ENCODE measurements around the gene DAPK2.
"Not testable (repeated sequence)": the region's sequence is repeated elsewhere in the genome, so short reads cannot be mapped to it uniquely, and the experiment has no call there.

The DAPK2 gene

GRCh38 chr15:64046421-64047153 is at the start of gene DAPK2:
TSS of gene DAPK2 (minus strand) at chr15:64046485. CDS start at chr15:64040261, 6,224 bp downstream.
- DNase-seq = peak in 1 of 2 experiments; percentile 24

- no peak for DNase-seq
These were observed 49.1 kb upstream of the DAPK2 start for GRCh38 chr15:64095431-64095794.

GRCh38 chr15:64093627-64094417 is 47.5 kb upstream of the DAPK2 start, which contains the start of gene CIAO2A:
TSS of gene CIAO2A (minus strand) at chr15:64093838. CDS start at chr15:64093768, 70 bp downstream.
- DNase-seq = peak; percentile 99

GRCh38 chr15:64092864-64093626 is 46.8 kb upstream of the DAPK2 start:
- DNase-seq = peak; percentile 34 to 50

GRCh38 chr15:64092075-64092820 is 46.0 kb upstream of the DAPK2 start:
- no peak for DNase-seq

GRCh38 chr15:64090527-64090926 is 44.2 kb upstream of the DAPK2 start:
- DNase-seq = no peak

- no peak for DNase-seq
These were observed 43.4 kb upstream of the DAPK2 start for GRCh38 chr15:64089543-64090280.

GRCh38 chr15:64082757-64083156 is 36.5 kb upstream of the DAPK2 start:
- no peak for DNase-seq

- DNase-seq = not testable (repeated sequence)
These were observed 27.2 kb upstream of the DAPK2 start for GRCh38 chr15:64073496-64073895.

- no peak for DNase-seq
These were observed 26.5 kb upstream of the DAPK2 start for GRCh38 chr15:64072812-64073211.

- DNase-seq = no peak
These were observed 25.9 kb upstream of the DAPK2 start for GRCh38 chr15:64071931-64072765.

- DNase-seq = no peak
These were observed 24.9 kb upstream of the DAPK2 start for GRCh38 chr15:64070965-64071851.

GRCh38 chr15:64070106-64070505 is 23.8 kb upstream of the DAPK2 start:
- no peak for DNase-seq

GRCh38 chr15:64068133-64068532 is 21.8 kb upstream of the DAPK2 start:
- no peak for DNase-seq

GRCh38 chr15:64067564-64068030 is 21.3 kb upstream of the DAPK2 start:
- DNase-seq = peak; percentile 42 to 54

- DNase-seq = no peak
These were observed 20.2 kb upstream of the DAPK2 start for GRCh38 chr15:64066451-64066850.

- DNase-seq = no peak
These were observed 14.4 kb upstream of the DAPK2 start for GRCh38 chr15:64060716-64061115.

GRCh38 chr15:64059104-64059503 is 12.8 kb upstream of the DAPK2 start:
- DNase-seq = not testable (repeated sequence)

- no peak for DNase-seq
These were observed 12.0 kb upstream of the DAPK2 start for GRCh38 chr15:64058279-64058678.

- DNase-seq = not testable (repeated sequence)
These were observed 7.4 kb upstream of the DAPK2 start for GRCh38 chr15:64053674-64054073.
